Hepatocyte (in vitro differentiated cells): ENCODE measurements around the gene LRRC4C. TPM values are rescaled to one million over a fixed set of nuclear protein-coding genes. Genes with fewer than 3 reads are reported as not detected.

ENCODE experiments used
- DNase-seq: peaks from one replicate; pipeline ENCODE4 v3.0.0-alpha.2; 2016; ENCODE audit warnings: low spot score
- H2AFZ ChIP-seq: fragments of 200-600 bp; sonication (generic); 2 replicates; pipeline ENCODE4 v1.6.0; 2016; ENCODE audit warnings: antibody characterized with exemption, mild to moderate bottlenecking
- H3K27ac ChIP-seq: fragments of 200-600 bp; sonication (generic); 2 replicates; pipeline ENCODE4 v1.5.1; 2016; ENCODE audit warnings: mild to moderate bottlenecking
- H3K27me3 ChIP-seq: fragments of 200-600 bp; sonication (generic); 2 replicates; pipeline ENCODE4 v1.6.1; 2016
- H3K36me3 ChIP-seq: fragments of 200-600 bp; sonication (generic); replicated peaks from 2 replicates; pipeline ENCODE4 v1.5.1; 2016; ENCODE audit warnings: low read depth; ENCODE audit not compliant: insufficient read depth
- H3K4me1 ChIP-seq: fragments of 200-600 bp; sonication (generic); 2 replicates; pipeline ENCODE4 v1.5.1; 2016; ENCODE audit warnings: mild to moderate bottlenecking, moderate library complexity; ENCODE audit not compliant: insufficient read depth
- H3K4me2 ChIP-seq: fragments of 200-600 bp; sonication (generic); 2 replicates; pipeline ENCODE4 v1.6.0; 2016
- H3K4me3 ChIP-seq: fragments of 200-600 bp; sonication (generic); 2 replicates; pipeline ENCODE4 v1.5.1; 2016; ENCODE audit warnings: mild to moderate bottlenecking
- H3K79me2 ChIP-seq: fragments of 200-600 bp; sonication (generic); 2 replicates; pipeline ENCODE4 v1.6.0; 2017; ENCODE audit warnings: mild to moderate bottlenecking
- H3K9me2 ChIP-seq: fragments of 200-600 bp; sonication (generic); replicated peaks from 2 replicates; pipeline ENCODE4 v1.6.0; 2017; ENCODE audit warnings: mild to moderate bottlenecking; ENCODE audit not compliant: insufficient read depth
- H3K9me3 ChIP-seq: fragments of 200-600 bp; sonication (generic); 2 replicates; pipeline ENCODE4 v1.5.1; 2016; ENCODE audit warnings: low read depth, mild to moderate bottlenecking
- H4K20me1 ChIP-seq: fragments of 200-600 bp; sonication (generic); 2 replicates; pipeline ENCODE4 v1.6.0; 2016; ENCODE audit warnings: mild to moderate bottlenecking; ENCODE audit not compliant: insufficient read depth, poor library complexity, severe bottlenecking
- EZH2 ChIP-seq: fragments of 200-600 bp; sonication (generic); IDR thresholded peaks from 2 replicates; pipeline ENCODE4 v1.6.1; 2016; ENCODE audit warnings: antibody characterized with exemption, mild to moderate bottlenecking, borderline replicate concordance
- EZH2phosphoT487 ChIP-seq: fragments of 200-600 bp; sonication (generic); IDR thresholded peaks from one replicate; pipeline ENCODE4 v1.6.1; 2018; ENCODE audit warnings: antibody characterized with exemption, mild to moderate bottlenecking, low read depth, moderate library complexity; ENCODE audit not compliant: unreplicated experiment, severe bottlenecking
- WGBS: methylation state at CpG from one replicate; pipeline ENCODE4 v1.1.6; 2016; ENCODE audit warnings: low lambda C conversion rate; ENCODE audit errors: missing lambda C conversion rate; 5-methylcytosine and 5-hydroxymethylcytosine counted together
- polyA plus RNA-seq: library from polyadenylated mRNA; unstranded; fragments of >200 nt; fragmentation: Nextera tagmentation; extraction: Ambion mirVana; gene quantifications from 2 replicates; pipeline ENCODE4 v1.2.1, GENCODE V29; 2016
- total RNA-seq: library from RNA; depleted of rRNA; stranded (reverse); fragments of >200 nt; gene quantifications from 2 replicates; pipeline ENCODE4 v1.2.3, GENCODE V29; 2014
- TF ChIP-seq, protein P1 (sequence below): fragments of 200-600 bp; sonication (generic); IDR thresholded peaks from 2 replicates; pipeline ENCODE4 v1.5.1; 2016; ENCODE audit warnings: antibody characterized with exemption, mild to moderate bottlenecking; ENCODE audit not compliant: poor library complexity

The LRRC4C gene
- total and polyA plus RNA-seq, 2 experiments from 2014 or later: 1.1 to 3.1 TPM

GRCh38 chr11:41404109-41404508 is 55.3 kb downstream of the LRRC4C start:
- Histone ChIP-seq H3K4me2 (no peak overlapping the region), H2AFZ (no peak overlapping the region), H3K27ac (no peak overlapping the region), H3K4me1 (no peaks in the 10 kb centered on the region), H4K20me1 (no peaks in the 10 kb centered on the region), H3K9me3 (no peaks in the 10 kb centered on the region), H3K9me2 (no peaks in the 10 kb centered on the region), H3K79me2 (no peaks in the 10 kb centered on the region), H3K4me3 (no peak overlapping the region), H3K36me3 (no peaks in the 10 kb centered on the region), H3K27me3 (no peaks in the 10 kb centered on the region)
- TF ChIP-seq EZH2phosphoT487 (no peak), EZH2 (no peak)
- TF ChIP-seq, protein P1, sequence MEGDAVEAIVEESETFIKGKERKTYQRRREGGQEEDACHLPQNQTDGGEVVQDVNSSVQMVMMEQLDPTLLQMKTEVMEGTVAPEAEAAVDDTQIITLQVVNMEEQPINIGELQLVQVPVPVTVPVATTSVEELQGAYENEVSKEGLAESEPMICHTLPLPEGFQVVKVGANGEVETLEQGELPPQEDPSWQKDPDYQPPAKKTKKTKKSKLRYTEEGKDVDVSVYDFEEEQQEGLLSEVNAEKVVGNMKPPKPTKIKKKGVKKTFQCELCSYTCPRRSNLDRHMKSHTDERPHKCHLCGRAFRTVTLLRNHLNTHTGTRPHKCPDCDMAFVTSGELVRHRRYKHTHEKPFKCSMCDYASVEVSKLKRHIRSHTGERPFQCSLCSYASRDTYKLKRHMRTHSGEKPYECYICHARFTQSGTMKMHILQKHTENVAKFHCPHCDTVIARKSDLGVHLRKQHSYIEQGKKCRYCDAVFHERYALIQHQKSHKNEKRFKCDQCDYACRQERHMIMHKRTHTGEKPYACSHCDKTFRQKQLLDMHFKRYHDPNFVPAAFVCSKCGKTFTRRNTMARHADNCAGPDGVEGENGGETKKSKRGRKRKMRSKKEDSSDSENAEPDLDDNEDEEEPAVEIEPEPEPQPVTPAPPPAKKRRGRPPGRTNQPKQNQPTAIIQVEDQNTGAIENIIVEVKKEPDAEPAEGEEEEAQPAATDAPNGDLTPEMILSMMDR: no peak
- WGBS: 38% methylated on average over 2 of the region's 2 CpGs
- no peak for DNase-seq

GRCh38 chr11:41403458-41403857 is 56.0 kb downstream of the LRRC4C start:
- H3K27ac ChIP-seq: no peak overlapping the region
- H3K79me2 ChIP-seq: no peaks in the 10 kb centered on the region
- no peaks in the 10 kb centered on the region for H3K36me3 ChIP-seq
- H4K20me1 ChIP-seq: no peaks in the 10 kb centered on the region
- WGBS: 71% methylated on average over 2 of the region's 2 CpGs
- no peaks in the 10 kb centered on the region for H3K9me2 ChIP-seq
- no peak for TF ChIP-seq EZH2phosphoT487
- TF ChIP-seq EZH2: no peak
- TF ChIP-seq, protein P1: no peak
- no peaks in the 10 kb centered on the region for H3K9me3 ChIP-seq
- H3K4me2 ChIP-seq: no peak overlapping the region
- H2AFZ ChIP-seq: no peak overlapping the region
- H3K4me1 ChIP-seq: no peaks in the 10 kb centered on the region
- H3K27me3 ChIP-seq: no peaks in the 10 kb centered on the region
- H3K4me3 ChIP-seq: no peak overlapping the region
- DNase-seq: no peak

DNA sequence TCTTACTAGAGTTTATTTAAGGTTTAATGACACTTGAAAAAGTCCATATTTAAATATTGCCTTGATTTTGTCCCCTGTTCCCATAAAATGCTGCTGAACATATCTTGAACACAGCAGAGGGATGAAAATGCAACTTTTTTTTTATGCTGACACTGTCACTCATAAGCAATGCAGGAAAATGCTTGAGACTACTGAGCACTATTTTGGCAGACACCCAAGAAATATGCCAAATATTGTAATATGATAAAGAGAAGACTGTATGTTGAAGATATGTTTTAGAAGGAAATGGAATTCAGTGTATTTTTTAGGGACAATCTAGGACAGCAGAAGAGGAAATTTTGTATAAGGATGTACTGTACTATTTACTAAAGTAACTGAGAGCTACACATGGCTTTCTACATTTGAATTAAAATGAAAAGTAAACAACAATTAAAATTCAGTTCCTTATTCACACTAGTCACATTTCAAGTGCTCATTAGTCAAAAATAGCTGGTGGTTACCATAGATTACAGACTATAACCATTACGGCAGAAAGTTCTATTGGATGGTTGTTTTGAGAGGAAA is 58.6 kb downstream of the LRRC4C start:
- H4K20me1 ChIP-seq: no peaks in the 10 kb centered on the region
- no peaks in the 10 kb centered on the region for H3K36me3 ChIP-seq
- H3K9me3 ChIP-seq: no peaks in the 10 kb centered on the region
- DNase-seq: no peak
- 93% methylated on average over 1 of the region's 1 CpG for WGBS
- H3K4me2 ChIP-seq: no peak overlapping the region
- no peaks in the 10 kb centered on the region for H3K9me2 ChIP-seq
- no peaks in the 10 kb centered on the region for H3K4me1 ChIP-seq
- no peaks in the 10 kb centered on the region for H3K79me2 ChIP-seq
- H3K4me3 ChIP-seq: no peak overlapping the region
- no peaks in the 10 kb centered on the region for H3K27me3 ChIP-seq
- H2AFZ ChIP-seq: no peak overlapping the region
- TF ChIP-seq, protein P1: no peak
- TF ChIP-seq EZH2phosphoT487 (no peak), EZH2 (no peak)
- no peak overlapping the region for H3K27ac ChIP-seq

DNA sequence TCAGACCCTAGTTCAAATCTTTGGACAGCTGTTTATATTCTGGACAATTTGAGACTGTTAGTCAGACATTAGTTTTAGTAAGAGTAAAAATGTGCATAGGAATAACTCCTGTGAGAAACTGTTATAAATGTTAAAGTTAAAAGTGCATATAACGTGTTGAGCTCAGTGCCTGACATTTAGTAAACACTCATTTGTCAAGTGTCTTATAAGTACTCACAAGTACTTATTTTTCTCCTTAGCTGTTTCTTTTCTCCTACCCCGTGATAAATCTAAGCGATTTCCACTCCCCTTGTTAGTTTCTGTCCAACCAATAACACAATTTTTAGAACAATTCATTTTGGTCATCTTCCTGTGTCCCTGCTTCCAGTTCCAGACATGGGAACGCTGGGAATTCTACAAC is 59.3 kb downstream of the LRRC4C start:
- H3K4me1 ChIP-seq: no peaks in the 10 kb centered on the region
- no peaks in the 10 kb centered on the region for H4K20me1 ChIP-seq
- no peaks in the 10 kb centered on the region for H3K27me3 ChIP-seq
- no peaks in the 10 kb centered on the region for H3K9me2 ChIP-seq
- no peak overlapping the region for H3K4me2 ChIP-seq
- H3K36me3 ChIP-seq: no peaks in the 10 kb centered on the region
- 48% methylated on average over 4 of the region's 4 CpGs for WGBS
- no peak overlapping the region for H3K27ac ChIP-seq
- H2AFZ ChIP-seq: no peak overlapping the region
- no peaks in the 10 kb centered on the region for H3K79me2 ChIP-seq
- no peak for DNase-seq
- no peak for TF ChIP-seq EZH2phosphoT487
- TF ChIP-seq, protein P1: no peak
- TF ChIP-seq EZH2: no peak
- H3K4me3 ChIP-seq: no peak overlapping the region
- H3K9me3 ChIP-seq: no peaks in the 10 kb centered on the region
